ENCODE results near the gene EXD1. TPM values are rescaled to one million over a fixed set of nuclear protein-coding genes. Genes with fewer than 3 reads are reported as not detected.
A peak's percentile ranks its signal among the peaks of the same experiment; 100 is the strongest.
"Not testable (repeated sequence)": the region's sequence is repeated elsewhere in the genome, so short reads cannot be mapped to it uniquely, and the experiment has no call there.

The EXD1 gene
- total RNA-seq, 1 donor from 2014 or later, result not detected

DNA sequence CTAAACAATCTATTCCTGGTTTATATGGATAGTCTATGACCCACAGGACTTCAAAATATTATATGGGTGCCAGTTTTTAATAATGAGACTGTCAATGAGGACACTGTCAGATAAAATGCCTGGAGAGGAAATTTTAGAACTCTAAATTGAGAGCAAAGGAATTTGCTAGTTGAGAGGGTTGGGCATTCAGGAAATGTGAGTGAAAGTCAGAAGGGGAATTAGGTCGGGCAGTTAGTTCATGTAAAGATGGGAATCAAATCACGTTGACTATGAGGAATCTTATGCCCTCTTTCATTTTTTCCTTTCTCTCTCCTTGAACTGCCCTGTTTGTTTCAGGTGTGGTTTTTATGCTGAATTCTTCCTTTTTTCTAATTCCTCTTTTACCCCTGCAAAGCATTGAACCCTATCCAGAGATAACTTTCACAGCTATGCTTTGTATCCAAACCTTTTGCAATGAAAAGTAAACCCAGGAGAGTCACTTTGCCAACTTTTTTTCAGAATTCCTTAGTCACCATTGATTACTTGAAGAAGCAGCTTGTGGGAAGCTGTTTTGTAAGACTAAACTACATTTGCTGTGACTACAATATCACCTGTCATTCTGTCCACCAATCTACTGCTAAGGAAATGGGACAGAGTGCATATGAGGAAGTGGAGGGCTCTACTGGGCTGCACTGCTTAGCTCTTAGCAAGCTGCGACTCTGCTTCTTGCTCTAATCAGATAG is 28.4 kb upstream of the EXD1 start:
- Mint-ChIP-seq H3K27me3 (no peaks in the 10 kb centered on the region), H3K27ac (peak overlapping the region; percentile 76), H3K4me3 (peak overlapping the region; percentile 52), H3K4me1 (peaks cover 27% of the 10 kb centered on the region), H3K9me3 (no peaks in the 10 kb centered on the region), H3K36me3 (ENCODE audit: low read depth) (peaks cover 24% of the 10 kb centered on the region)
- TF ChIP-seq, protein P1, sequence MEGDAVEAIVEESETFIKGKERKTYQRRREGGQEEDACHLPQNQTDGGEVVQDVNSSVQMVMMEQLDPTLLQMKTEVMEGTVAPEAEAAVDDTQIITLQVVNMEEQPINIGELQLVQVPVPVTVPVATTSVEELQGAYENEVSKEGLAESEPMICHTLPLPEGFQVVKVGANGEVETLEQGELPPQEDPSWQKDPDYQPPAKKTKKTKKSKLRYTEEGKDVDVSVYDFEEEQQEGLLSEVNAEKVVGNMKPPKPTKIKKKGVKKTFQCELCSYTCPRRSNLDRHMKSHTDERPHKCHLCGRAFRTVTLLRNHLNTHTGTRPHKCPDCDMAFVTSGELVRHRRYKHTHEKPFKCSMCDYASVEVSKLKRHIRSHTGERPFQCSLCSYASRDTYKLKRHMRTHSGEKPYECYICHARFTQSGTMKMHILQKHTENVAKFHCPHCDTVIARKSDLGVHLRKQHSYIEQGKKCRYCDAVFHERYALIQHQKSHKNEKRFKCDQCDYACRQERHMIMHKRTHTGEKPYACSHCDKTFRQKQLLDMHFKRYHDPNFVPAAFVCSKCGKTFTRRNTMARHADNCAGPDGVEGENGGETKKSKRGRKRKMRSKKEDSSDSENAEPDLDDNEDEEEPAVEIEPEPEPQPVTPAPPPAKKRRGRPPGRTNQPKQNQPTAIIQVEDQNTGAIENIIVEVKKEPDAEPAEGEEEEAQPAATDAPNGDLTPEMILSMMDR (IDR thresholded peaks at IDR 0.05), result no peak
- DNase-seq, result no peak
- intact Hi-C loops (cut with micrococcal nuclease), result loop anchor here (1.0 kb wide), 1 partner anchor 28 kb away; the partner anchor contains the start of gene CHP1
- peak; percentile 91 for ATAC-seq (ENCODE audit: low read depth)
- ChIA-PET CTCF (no interaction called here), POLR2A (interaction anchor here (0.6 to 1.6 kb wide), 7 partner anchors 9 to 878 kb away, joined by 3 to 8 read pairs (median 5); partner anchors contain the start of gene CHP1)

DNA sequence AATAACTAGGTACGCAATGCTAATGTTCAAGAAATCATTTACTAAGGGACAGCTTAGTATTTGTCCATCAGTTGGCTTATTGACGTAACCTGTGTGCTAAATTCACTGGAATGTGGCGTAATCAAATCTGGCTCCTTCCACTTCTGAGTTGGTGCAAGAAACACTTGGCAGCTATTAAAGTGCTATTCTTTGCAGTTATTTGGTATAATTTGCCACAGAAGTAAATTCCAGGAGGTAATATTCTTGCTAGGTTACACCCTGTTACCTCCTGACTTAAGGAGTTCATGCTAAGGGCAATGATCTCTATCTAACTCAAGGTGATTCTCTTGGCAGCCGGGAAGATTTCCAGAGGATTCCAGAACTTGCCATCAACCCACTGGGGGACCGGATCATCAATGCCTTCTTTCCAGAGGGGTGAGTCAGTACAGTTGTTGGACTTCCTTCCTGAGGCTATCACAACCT is 26.1 kb upstream of the EXD1 start:
- Mint-ChIP-seq H3K27ac (no peak overlapping the region), H3K9me3 (no peaks in the 10 kb centered on the region), H3K36me3 (ENCODE audit: low read depth) (peaks cover 12% of the 10 kb centered on the region), H3K4me3 (no peak overlapping the region), H3K27me3 (no peaks in the 10 kb centered on the region), H3K4me1 (peaks cover 27% of the 10 kb centered on the region)
- CTCF ChIA-PET, result no interaction called here
- ATAC-seq (ENCODE audit: low read depth) (no peak), DNase-seq (no peak)
- TF ChIP-seq, protein P1 (IDR thresholded peaks at IDR 0.05), result no peak
- POLR2A ChIA-PET, result no interaction called here
- intact Hi-C loops (cut with micrococcal nuclease), result no loop called here

DNA sequence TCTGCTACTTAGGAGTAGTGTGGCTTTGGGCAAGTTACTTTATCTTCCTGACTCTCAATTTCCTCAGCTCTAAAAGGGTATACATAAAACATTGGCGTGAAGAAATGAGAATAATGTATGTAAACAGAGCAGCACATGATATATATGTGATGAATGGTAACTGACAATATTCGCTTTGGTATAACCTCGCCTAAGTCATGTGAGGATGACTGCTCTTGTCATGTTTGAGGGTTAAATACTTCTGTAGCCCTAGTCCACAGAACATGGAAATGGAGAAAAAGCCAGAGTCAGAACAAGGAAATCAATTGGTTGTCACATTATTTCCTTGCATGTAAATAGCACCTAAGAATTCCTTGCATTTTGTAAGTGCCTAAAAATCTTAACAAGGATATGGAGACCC is 25.5 kb upstream of the EXD1 start:
- ChIA-PET CTCF (no interaction called here), POLR2A (no interaction called here)
- Mint-ChIP-seq H3K4me3 (no peak overlapping the region), H3K27ac (no peak overlapping the region), H3K27me3 (no peaks in the 10 kb centered on the region), H3K9me3 (no peaks in the 10 kb centered on the region), H3K4me1 (peaks cover 27% of the 10 kb centered on the region), H3K36me3 (ENCODE audit: low read depth) (peaks cover 12% of the 10 kb centered on the region)
- no peak for ATAC-seq (ENCODE audit: low read depth)
- TF ChIP-seq, protein P1 (IDR thresholded peaks at IDR 0.05), result no peak
- DNase-seq, result no peak
- intact Hi-C loops (cut with micrococcal nuclease), result no loop called here

DNA sequence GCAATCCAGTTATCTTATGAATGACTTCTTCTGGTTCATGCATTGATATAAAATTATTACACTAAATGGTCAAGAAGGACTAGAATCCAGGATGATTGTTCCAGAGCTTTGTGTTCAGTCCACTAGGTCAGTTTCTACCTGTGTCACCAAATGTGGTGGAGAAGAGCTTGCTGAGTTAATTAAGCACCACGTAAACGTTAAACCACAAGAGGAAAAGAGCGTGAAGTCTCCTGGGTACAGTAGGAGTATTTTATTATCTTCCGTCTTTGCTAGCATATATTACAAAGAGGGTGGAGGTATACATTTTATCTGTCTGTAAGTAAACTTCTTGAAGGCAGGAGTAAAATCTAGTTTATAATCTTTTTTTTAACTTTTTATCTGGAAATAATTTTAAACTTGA is 24.0 kb upstream of the EXD1 start:
- Mint-ChIP-seq H3K4me3 (no peak overlapping the region), H3K27ac (no peak overlapping the region), H3K4me1 (peaks cover 20% of the 10 kb centered on the region), H3K9me3 (no peaks in the 10 kb centered on the region), H3K36me3 (ENCODE audit: low read depth) (peaks cover 12% of the 10 kb centered on the region), H3K27me3 (no peaks in the 10 kb centered on the region)
- intact Hi-C loops (cut with micrococcal nuclease), result no loop called here
- TF ChIP-seq, protein P1 (IDR thresholded peaks at IDR 0.05), result no peak
- DNase-seq (no peak), ATAC-seq (ENCODE audit: low read depth) (peak; percentile 53)
- ChIA-PET CTCF (interaction anchor here (1.3 kb wide), 1 partner anchor 23 kb away, joined by 4 read pairs; no protein-coding TSS in a partner anchor), POLR2A (no interaction called here)

DNA sequence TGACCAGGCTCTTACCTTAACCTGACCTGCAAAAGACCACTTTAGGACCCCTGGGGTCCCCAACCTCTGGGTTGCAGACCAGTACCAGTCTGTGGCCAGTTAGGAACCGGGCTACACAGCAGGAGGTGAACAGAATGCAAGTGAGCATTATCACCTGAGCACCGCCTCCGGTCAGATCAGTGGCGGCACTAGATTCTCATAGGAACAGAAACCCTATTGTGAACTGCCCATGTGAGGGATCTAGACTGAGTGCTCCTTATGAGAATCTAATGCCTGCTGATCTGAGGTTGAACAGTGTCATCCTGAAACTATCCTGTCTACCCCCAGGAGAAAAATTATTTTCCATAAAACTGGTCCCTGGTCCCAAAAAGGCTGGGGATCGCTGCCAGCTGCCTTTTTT is 20.9 kb upstream of the EXD1 start:
- Mint-ChIP-seq H3K4me1 (peaks cover 7% of the 10 kb centered on the region), H3K36me3 (ENCODE audit: low read depth) (peaks cover 11% of the 10 kb centered on the region), H3K9me3 (no peaks in the 10 kb centered on the region), H3K27me3 (no peaks in the 10 kb centered on the region), H3K4me3 (no peak overlapping the region), H3K27ac (no peak overlapping the region)
- intact Hi-C loops (cut with micrococcal nuclease), result no loop called here
- CTCF ChIA-PET, result no interaction called here
- ATAC-seq (ENCODE audit: low read depth), result no peak
- POLR2A ChIA-PET, result no interaction called here
- TF ChIP-seq, protein P1 (IDR thresholded peaks at IDR 0.05), result no peak
- DNase-seq, result no peak

DNA sequence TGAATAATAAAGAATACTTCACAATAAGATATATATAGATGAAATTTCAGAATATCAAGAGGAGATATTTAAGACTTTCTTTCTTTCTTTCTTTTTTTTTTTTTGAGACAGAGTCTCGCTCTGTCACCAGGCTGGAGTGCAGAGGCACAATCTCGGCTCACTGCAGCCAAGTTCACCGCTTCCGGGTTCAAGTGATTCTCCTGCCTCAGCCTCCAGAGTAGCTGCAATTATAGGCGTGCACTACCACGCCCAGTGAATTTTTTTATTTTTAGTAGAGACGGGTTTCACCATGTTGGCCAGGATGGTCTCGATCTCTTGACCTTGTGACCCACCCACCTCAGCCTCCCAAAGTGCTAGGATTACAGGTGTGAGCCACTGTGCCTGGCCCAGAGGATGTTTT is 20.2 kb upstream of the EXD1 start:
- H3K4me1 Mint-ChIP-seq; ATAC-seq (ENCODE audit: low read depth); H3K4me3 Mint-ChIP-seq; CTCF ChIA-PET; DNase-seq; H3K9me3 Mint-ChIP-seq; intact Hi-C loops (cut with micrococcal nuclease); POLR2A ChIA-PET; H3K27ac Mint-ChIP-seq; H3K27me3 Mint-ChIP-seq: not testable (repeated sequence)
- H3K36me3 Mint-ChIP-seq (ENCODE audit: low read depth), result peaks cover 13% of the 10 kb centered on the region
